Measurements from ENCODE around the gene CLIP2. TPM values are rescaled to one million over a fixed set of nuclear protein-coding genes. Genes with fewer than 3 reads are reported as not detected.

CLIP2 gene
- total RNA-seq, 4 donors from 2014 or later: 35.4 to 212 (median 76.6) TPM

DNA sequence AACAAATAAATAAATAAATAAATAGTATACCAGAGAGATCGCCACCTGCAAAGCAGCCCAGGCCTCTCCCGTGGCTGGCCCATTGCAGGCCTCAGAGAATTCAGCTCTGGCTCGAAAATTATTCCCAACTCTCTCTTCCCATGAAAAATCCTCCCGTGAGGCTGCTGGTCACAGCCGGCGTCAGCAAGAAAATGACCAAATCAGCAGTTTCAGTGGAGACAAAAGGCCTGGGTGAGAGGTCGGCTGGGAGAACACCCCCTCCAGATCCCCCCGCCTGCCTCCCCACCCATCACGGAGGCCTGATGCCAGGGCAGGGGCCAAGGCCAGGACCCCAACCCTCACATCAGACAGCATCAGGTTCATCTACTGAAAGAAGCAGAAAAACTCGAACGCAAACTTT, 3.1 kb upstream of the CLIP2 start:
- Histone ChIP-seq H3K9me3 (no peaks in the 10 kb centered on the region), H3K4me3 (no peak overlapping the region), H3K4me1 (peaks cover 0 to 64% (median 15%) of the 10 kb centered on the region in 4 donors), H3K27me3 (no peaks in the 10 kb centered on the region), H3K36me3 (no peaks in the 10 kb centered on the region), H3K27ac (peak overlapping the region in 1 of 4 donors; percentile 87)
- TF ChIP-seq, protein P1, sequence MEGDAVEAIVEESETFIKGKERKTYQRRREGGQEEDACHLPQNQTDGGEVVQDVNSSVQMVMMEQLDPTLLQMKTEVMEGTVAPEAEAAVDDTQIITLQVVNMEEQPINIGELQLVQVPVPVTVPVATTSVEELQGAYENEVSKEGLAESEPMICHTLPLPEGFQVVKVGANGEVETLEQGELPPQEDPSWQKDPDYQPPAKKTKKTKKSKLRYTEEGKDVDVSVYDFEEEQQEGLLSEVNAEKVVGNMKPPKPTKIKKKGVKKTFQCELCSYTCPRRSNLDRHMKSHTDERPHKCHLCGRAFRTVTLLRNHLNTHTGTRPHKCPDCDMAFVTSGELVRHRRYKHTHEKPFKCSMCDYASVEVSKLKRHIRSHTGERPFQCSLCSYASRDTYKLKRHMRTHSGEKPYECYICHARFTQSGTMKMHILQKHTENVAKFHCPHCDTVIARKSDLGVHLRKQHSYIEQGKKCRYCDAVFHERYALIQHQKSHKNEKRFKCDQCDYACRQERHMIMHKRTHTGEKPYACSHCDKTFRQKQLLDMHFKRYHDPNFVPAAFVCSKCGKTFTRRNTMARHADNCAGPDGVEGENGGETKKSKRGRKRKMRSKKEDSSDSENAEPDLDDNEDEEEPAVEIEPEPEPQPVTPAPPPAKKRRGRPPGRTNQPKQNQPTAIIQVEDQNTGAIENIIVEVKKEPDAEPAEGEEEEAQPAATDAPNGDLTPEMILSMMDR (IDR thresholded peaks at IDR 0.05): no peak
- TF ChIP-seq POLR2A (IDR thresholded peaks at IDR 0.05): no peak
- no peak for DNase-seq

DNA sequence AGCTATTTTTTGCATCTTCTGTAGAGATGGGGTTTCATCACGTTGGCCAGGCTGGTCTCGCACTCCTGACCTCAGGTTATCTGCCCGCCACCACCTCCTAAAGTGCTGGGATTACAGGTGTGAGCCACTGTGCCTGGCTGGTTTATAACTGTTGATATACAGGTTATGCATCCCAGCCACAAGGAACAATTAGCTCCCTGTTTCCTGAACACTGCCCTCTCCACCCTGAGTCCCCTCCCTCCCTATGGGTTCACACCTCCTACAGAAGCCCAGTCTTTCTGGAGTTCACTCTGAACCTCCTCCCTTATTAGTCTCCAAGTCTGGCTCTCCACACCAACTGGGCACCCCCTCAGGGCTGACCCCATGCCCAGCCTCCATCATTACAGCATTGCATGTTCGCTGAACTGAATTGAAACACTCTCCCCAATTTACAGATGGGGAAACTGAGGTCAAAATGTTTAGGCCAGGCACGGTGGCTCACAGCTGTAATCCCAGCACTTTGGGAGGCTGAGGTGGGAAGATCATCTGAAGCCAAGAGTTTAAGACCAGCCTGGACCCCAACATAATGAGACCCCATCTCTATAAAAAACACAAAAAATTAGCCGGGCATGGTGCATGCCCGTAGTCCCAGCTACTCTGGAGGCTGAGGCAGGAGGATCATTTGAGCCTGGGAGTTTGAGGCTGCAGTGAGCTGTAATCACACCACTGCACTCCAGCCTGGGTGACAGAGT, 1.7 kb upstream of the CLIP2 start:
- Histone ChIP-seq H3K27ac (peak overlapping the region in 3 of 4 donors; percentile 49 to 93 (median 87)), H3K27me3 (no peaks in the 10 kb centered on the region), H3K4me3 (no peak overlapping the region), H3K9me3 (no peaks in the 10 kb centered on the region), H3K4me1 (peaks cover 6 to 77% (median 15%) of the 10 kb centered on the region in 4 donors), H3K36me3 (no peaks in the 10 kb centered on the region)
- DNase-seq: peak in 2 of 3 donors; percentile 68 to 69
- TF ChIP-seq POLR2A (IDR thresholded peaks at IDR 0.05): peak in 1 of 2 donors; percentile 31
- TF ChIP-seq, protein P1 (IDR thresholded peaks at IDR 0.05): no peak

DNA sequence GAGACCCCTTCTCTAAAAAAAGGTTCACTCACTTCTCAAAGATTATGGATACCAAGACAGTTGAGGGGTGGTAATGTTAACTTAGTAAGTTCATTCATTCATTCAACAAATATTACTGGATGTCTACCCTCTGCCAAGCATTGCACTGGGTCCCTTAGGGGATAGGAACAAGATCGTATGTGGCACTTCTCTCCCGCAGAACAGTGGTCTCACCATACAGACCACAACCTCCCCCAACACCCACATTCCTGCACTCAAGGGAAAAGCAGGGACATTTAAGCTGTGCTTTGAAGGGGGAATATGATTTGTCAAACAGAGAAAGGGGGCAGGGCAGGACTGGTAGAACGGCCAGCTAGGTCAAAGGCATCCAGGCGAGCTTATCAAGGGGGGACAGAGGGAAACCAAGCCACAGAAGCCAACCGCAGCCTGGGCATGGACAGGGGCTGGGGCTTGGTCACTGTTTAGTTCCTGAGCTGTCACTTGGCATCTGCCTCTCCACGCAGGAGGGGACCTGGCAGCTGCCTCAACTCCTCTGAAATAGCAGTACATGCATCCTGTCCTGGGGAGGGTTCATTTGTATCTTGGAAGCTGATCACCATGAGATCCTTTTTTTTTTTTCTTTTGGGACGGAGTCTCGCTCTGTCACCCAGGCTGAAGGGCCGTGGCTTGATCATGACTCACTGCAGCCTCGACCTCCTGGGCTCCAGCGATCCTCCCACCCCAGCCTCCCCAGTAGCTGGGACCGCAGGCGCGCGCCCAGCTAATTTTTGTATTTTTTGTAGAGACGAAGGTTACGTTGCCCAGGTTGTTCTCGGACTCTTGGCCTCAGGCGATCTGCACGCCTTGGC, 949 bp upstream of the CLIP2 start:
- H3K4me3 ChIP-seq: peak overlapping the region; percentile 89 to 96 (median 94)
- no peaks in the 10 kb centered on the region for H3K9me3 ChIP-seq
- no peaks in the 10 kb centered on the region for H3K27me3 ChIP-seq
- H3K27ac ChIP-seq: peak overlapping the region; percentile 80 to 93 (median 84)
- H3K36me3 ChIP-seq: no peaks in the 10 kb centered on the region
- H3K4me1 ChIP-seq: peaks cover 7 to 80% (median 16%) of the 10 kb centered on the region in 4 donors
- TF ChIP-seq, protein P1 (IDR thresholded peaks at IDR 0.05): no peak
- no peak for DNase-seq

DNA sequence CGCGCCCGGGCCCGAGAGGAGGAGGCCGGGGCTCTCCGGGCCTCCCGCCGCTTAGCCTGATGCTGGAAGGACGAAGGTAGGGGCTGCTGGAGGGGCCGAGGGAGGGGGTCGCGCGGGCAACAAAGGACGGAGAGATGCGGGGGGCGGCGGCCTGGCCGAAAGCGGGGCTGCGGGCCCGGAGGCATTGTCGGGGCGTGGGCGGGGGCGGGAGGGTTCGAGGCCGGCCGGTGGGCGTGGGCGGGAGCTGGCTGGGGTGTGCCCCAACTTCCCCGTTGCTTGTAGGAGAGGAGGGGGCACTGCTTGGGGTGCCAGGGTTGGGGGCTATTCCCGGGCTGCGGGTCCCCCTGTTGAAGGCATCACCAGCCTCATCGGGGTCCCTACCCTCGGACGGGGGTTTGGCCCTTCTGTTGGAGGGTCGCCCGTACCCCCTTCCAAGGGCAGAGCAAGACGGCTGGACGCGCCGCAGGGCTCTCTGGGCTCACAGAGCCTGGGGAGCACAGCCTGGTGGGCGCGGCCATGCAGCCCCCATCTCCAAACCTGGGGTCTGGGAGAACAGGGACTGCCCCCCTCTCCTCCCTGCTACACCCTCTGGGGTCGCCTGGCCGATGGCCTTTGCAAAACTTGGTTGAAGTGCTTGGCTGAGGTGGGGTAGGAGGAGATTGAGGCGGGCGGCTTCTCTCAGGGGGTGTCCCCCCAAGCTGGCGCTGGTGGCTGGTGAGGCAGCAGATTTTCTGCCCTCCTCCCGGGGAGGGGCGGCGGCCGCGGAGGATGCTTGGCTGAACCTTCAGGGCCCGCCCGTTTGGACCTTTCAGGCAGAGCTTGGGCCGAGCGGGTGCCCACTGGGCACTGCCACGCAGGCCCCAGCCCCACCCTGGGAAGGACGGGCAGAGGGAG, 699 bp downstream of the CLIP2 start:
- TF ChIP-seq, protein P1 (IDR thresholded peaks at IDR 0.05): no peak
- TF ChIP-seq POLR2A (IDR thresholded peaks at IDR 0.05): no peak
- Histone ChIP-seq H3K27ac (peak overlapping the region; percentile 80 to 93 (median 84)), H3K4me1 (peaks cover 7 to 85% (median 21%) of the 10 kb centered on the region in 4 donors), H3K9me3 (no peaks in the 10 kb centered on the region), H3K36me3 (no peaks in the 10 kb centered on the region), H3K4me3 (peak overlapping the region; percentile 89 to 96 (median 94)), H3K27me3 (no peaks in the 10 kb centered on the region)
- peak; percentile 59 to 76 (median 73) for DNase-seq

DNA sequence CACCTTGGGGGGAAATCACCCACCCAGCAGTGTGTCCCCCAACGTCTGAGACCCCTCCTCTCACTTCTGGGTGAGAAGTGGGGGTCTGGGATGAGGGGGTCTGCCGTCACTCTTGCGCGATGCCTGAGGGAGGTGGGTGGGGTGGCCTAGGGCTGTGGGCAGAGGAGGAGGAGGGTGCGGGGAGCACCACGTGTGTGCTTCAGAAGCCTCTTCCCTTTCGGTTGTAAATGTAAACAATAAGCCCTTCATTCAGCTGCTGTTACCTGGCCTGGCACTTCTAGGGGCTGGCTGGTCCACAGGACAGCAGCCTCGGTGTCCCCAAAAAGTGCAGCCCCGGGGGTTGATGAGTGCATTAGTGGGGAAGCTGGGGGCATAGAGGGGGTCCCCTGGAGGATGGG, 1.3 kb downstream of the CLIP2 start:
- peak overlapping the region; percentile 80 to 93 (median 84) for H3K27ac ChIP-seq
- TF ChIP-seq POLR2A (IDR thresholded peaks at IDR 0.05): no peak
- TF ChIP-seq, protein P1 (IDR thresholded peaks at IDR 0.05): no peak
- H3K4me3 ChIP-seq: peak overlapping the region; percentile 89 to 96 (median 94)
- no peaks in the 10 kb centered on the region for H3K36me3 ChIP-seq
- DNase-seq: no peak
- H3K27me3 ChIP-seq: no peaks in the 10 kb centered on the region
- no peaks in the 10 kb centered on the region for H3K9me3 ChIP-seq
- peaks cover 7 to 83% (median 21%) of the 10 kb centered on the region in 4 donors for H3K4me1 ChIP-seq

All from Peyer's patch (tissue), 4 donors.